Inflammatory macrophage (primary cell): ENCODE measurements around the gene MOXD1.
"Not testable (repeated sequence)": the region's sequence is repeated elsewhere in the genome, so short reads cannot be mapped to it uniquely, and the experiment has no call there.

Experiments
- DNase-seq, 2 donors: peaks; one replicate each; pipeline ENCODE4 v3.0.0-alpha.2; 2020 to 2022

The MOXD1 gene

DNA sequence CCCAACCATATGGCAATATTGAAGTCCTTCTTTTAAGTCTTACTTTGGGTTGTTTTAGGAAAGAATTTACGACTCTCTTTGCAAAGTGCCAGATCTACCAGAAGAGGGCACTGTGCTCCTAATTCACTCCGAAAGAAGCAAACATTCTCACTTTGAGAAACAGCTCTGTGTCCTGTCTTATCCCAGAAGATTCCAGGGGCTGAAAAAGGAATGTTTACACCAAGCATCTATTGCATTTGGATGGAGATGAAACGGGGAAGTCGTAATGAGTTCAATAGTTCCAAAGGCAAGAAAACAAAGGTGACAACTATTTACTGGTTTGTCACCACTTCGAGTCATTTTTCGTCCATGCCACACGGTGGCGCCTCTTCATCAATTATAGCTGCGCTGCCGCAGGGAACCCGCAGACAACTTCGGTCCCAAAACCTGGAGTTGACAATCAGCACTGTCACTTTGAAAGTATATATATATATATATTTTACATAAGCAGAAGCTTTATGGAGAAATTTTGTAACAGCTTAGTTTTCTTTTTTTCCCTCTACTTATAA lies 121.6 kb downstream of the MOXD1 start:
- peak; percentile 72 to 77 for DNase-seq

DNA sequence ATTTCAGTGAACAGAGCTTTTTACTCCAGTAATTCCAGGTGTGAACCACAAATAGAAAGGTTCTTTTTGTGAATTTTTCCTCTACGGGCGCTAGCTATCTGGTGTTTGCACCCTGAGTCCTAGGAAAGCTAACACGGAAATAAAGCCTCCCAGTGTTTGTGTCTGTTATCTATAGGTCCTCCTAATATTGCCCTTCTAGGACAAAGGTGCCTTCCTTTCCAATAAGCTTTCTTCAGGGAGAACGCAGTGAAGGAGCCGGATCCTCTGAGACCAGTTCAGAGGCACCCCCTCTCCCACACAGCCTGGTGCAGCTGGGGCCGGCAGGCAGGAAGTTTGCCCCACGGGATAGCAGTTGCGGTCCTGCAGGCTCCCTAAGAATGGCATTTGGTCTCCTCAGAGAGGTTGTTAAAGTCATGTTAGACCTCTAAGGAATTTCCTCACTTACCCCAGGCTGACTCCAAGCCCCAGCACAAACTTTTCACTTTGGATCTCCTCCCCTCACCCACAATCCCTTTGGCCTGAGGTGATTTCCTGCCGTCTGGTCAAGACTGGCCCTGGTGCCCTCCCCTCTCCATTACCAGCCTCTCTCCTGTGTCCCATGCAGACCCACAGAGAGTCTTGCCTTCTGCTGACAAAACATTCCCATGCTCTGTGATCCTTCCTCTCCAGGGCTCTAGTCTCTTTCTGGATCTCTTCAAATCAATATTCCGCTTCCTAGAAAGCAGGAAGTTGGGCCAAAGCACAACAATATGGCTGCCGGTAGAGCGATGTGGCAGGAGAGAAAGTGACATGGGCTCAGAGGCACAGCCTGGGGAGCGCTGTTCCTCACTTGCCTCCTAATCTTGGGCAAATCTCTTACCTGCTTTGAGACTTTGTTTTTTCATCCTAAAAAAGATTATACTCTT lies 126.0 kb downstream of the MOXD1 start:
- DNase-seq, result no peak

DNA sequence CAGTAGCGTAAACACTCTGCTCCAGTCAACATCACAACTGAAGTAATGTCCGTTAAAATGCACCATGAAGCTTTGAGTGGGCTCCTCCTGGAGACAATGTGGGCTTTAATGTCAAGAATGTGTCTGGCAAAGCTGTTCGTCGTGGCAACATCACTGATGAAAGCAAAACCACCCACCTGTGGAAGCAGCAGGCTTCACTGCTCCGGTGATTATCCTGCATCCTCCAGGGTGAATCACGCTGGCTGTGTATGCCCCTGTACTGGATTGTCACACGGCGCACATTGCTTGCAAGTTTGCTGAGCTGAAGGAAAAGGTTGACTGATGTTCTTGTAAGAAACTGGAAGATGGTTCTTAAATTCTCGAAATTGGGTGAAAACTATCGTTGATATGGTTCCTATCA lies 128.5 kb downstream of the MOXD1 start:
- DNase-seq, result no peak

DNA sequence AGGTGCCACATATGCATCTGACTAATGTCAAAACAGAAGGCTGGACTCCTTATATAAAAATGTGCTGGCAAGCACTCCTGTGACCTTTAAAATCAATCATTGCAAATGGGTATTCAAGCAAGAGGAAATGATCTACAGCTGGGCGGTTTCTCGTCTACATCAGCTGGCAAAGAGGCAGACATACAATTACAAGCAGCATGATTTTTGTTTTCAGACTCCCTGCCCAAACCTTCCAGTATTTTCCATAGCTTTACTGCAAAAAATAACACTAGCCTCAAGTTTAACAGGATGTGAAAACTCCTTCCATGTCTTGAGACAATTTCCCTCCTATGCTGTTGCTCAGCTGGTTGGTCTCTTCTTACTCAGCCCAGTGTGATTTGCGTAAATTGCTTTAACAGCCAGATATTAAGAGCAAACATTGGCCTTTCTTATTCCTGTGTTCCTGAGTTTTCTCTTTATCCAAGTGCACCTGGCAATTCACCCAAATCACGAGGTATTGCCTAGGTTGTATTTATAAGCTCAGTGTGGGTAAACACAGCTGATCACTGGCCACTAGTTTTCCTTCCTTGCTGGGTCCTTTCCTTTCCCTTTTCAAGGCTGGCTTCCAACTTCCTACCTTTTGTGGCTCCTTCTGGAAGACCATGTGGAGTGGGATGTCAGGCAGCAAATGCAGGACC lies 130.4 kb downstream of the MOXD1 start:
- no peak for DNase-seq

DNA sequence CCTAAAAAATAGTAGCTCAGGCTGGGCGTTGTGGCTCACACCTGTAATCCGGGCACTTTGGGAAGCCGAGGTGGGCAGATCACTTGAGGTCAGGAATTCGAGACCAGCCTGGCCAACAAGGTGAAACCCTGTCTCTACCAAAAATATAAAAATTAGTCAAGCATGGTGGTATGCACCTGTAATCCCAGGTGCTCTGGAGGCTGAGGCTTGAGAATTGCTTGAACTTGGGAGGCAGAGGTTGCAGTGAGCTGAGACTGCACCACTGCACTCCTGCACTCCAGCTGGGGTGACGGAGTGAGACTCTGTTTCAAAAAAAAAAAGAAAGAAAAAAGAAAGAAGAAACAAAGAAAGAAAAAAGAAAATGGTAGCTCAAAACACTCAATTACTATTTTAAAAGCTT lies 132.6 kb downstream of the MOXD1 start:
- not testable (repeated sequence) for DNase-seq

DNA sequence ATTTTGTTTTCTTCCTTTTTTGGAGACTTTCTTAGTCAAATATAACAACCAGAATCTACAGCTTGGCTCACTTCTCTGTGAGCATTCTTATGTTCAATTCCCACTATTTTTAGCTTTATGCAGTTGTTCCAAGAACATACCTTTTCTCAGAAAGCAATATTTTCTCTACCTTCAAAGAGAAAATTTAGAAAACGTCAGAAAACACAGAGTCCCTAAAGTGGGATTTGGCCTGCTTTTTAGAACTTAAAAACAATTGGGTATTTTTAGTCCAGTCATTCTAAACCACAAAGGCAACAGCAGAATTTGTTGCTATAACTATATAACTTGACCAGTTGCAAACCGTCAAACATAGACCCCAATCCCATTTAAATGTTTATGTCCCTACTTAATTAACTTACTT lies 133.1 kb downstream of the MOXD1 start:
- DNase-seq, result no peak

DNA sequence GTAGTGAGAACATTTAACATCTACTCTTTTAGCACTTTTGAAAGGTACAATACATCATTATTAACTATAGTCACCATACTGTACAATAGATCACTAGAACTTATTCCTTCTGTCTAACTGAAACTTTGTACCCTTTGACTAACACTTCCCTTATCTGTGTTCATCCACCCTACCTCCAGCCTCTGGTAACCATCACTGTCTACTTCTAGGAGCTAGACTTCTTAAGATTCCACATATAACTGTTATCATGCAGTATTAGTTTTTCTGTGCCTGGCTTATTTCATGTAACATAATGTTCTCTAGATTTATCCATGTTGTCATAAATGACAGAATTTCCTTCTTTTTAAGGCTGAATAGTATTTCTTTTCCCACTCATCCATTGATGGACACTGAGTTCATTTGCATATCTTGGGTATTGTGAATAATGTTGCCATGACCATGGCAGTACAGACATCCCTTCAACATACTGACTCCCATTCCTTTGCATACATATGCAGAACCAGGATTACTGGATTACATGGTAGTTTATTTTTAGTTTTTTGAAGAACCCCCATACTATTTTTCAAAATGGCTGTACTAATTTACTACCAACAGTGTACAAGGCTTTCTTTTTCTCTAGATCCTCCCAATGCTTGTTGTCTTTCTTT lies 135.7 kb downstream of the MOXD1 start:
- DNase-seq, result no peak

DNA sequence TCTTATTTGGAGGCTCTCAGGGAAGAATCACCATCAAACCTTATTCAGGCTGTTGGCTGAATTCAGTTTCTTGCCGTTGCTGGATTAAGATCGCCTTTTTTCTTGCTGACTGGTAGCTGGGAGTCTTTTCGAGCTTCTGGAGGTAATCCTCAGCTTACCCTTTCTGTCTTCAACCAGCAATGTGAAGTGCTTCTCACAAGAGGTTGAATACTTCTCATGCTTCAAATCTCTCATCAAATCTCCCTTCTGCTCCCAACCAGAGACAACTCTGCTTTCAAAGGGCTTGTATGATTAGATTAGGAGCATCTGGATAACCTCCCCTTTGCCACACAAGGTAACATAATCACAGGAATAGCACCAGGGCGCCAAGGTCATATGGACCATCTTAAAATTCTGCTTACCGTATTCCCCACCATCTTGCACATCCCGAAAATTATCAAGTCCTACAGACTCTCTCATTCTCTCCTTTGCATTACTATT lies 137.2 kb downstream of the MOXD1 start:
- DNase-seq, result no peak

DNA sequence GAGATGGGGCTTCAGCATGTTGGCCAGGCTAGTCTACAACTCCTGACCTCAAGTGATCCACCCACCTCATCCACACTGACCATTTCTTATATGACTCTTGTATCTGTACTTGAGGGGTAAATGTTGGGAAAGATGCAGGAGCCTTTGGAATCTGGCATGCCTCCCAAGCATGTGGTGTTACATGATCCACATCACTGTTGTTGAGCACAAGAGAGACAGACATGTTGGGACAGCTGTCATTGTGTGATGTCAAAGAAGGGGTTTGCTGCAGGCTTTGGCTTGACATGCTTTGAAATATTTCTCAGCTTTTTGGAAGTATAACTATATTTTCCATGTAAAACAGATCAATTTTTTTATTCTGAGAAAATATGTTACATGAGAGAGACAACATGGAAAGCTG lies 139.9 kb downstream of the MOXD1 start:
- no peak for DNase-seq

DNA sequence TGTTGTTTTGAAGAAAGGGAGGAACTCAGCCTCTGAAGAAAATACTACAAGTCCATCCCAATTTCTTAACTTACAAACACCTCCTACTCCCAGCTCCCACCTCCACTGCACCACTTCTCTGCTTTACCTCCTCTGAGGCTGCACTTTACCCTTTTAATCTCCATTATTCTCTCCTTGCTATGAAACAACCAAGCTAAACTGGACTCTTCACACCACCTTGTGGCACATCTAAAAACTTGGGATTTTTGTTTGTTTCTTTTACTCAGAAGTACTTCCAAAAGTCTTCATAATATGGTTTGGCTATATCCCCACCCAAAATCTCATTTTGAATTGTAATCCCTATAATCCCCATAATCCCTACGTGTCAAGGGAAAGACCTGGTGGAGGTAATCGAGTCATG lies 142.2 kb downstream of the MOXD1 start:
- no peak for DNase-seq

DNA sequence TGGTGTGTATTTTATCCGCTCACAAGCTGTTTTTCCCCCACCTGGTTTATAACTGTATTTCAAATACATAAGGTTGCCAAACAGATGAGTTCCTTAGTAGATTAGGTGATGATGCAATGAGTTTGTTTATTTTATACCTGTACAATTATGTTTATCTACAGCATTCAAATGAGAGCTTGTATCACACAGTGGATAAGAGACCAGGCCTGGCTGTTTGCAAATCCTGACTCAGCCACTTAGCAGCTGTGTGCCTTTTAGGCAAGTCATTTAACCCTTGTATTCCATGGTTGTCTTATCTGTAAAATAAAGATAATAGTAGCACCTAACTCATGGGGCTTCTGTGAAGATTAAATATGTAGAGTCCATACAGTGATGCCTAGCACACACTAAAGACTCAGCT lies 143.7 kb downstream of the MOXD1 start:
- DNase-seq, result no peak

DNA sequence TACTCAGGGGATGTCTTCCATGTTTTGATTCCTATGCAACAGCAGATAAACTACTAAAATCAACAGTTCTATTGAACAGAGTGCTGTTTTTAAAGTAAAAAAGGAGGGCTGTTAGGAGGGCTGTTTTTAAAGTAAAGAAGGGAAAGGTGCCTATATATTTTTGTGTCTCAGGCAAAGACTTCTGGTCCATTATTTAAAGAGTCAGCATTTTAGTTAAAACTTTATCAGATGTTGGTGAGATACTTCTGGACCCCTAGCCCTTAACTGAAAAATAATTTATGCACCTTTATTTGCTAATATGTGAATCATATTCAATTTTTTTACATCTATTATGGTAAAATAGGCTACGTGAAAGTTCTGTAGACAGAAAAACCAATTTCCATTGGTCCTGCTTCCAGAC lies 144.8 kb downstream of the MOXD1 start:
- no peak for DNase-seq

DNA sequence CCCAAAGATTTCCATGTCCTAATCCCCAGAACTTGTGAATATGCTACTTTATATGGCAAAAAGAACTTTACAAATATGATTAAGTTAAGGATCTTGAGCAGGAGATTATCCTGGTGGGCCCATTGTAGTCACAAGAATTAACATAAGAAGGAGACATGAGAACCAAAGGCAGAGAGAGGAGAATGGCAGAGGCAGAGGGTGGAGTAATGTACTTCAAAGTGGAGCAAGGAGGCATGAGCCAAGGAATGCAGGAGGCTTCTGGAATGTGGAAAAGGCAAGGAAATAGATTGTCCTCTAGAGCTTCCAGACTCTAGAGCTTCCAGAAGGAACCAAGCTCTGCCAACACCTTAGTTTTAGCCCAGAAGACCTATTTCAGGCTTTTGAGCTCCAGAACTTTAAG lies 147.4 kb downstream of the MOXD1 start:
- no peak for DNase-seq

DNA sequence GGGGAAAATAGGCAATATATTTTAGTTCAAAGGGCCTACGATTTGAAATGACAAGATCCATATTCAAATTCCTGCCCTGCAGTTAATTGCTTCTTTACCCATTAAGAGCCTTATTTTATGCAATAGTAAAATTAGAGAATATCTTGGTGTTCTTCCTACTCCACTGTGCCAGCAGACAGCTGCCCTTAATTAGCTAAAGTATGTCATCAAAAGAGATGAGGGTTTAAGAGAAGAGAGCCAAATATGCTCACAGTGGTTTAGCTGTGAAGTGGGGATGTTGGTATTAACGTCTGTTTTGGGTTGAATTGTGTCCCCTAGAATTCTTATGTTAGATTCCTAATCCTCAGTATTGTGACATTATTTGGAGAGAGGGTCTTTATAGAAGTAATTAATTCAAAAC lies 148.1 kb downstream of the MOXD1 start:
- no peak for DNase-seq

DNA sequence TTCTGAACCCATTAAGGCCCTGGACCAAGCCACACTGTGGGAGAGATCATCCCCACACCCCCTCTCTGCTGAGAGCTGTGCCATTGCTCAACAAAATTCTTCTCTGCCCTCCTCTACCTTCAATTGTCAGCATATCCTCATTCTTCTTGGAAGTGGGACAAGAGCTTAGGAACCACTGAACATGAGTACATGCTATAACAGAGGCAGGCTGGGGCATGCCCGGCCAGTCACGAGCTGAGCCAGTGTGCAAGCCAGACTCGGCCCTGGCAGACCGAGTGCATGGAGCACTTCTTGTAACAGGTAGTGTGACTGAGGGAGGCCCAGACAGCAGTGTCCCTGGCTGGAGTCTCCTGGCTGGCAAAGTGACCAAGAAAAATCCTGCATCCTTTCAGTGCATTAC lies 149.2 kb downstream of the MOXD1 start:
- DNase-seq, result no peak

DNA sequence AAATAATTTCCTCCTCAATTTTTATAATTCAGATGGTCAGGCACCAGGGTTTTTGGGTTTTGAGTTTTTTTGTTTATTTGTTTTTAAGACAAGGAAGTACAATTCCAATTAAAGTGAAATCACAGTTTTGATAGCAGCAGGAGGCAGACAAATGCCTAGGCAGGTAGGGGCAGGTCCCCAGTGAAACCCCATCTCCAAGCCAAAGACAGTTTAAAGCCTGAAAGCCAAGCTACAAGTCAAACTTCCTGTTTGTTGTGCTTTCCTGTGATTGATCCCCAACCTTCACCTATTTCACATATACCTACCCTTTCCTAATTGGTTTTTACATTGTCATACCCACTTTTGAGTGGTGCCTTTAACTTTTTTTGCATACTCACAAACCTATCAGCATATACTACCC lies 149.6 kb downstream of the MOXD1 start:
- DNase-seq, result no peak

DNA sequence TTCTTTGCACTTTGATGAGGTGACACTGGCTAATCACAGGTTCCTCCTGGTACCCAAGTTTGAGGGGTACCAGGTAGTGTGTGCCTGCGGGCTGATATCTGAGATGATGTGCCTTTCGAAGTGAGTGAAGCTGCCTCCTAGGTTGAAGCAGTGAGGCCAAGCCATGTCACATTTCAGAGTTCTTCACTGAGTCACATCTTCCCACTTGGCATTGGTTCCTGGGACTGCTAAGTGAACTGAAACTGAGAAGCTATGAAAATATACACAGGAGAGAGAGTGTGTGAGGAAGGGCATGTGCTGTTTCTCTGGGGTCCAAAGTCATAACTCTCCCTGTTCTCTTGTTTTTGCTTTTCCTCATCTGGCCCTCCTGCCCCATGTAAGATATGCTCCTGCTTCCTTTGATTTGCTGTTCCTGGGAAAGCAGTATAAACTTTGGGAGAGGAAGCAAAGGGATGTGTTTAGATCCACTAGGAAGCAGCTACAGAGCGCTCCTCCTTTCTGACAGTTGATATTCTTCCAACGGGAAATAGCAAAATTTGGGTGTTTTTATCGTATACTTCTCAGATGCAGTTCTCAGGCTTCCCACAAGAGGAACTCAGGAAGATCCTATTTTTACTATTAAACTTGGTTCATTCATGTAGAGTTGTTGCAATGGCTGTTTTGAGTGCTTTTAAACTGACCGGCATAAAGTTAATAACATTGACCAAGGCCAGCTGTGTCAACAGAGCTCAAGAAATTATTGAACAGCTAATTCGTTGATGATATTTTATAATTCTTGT lies 153.7 kb downstream of the MOXD1 start:
- no peak for DNase-seq

DNA sequence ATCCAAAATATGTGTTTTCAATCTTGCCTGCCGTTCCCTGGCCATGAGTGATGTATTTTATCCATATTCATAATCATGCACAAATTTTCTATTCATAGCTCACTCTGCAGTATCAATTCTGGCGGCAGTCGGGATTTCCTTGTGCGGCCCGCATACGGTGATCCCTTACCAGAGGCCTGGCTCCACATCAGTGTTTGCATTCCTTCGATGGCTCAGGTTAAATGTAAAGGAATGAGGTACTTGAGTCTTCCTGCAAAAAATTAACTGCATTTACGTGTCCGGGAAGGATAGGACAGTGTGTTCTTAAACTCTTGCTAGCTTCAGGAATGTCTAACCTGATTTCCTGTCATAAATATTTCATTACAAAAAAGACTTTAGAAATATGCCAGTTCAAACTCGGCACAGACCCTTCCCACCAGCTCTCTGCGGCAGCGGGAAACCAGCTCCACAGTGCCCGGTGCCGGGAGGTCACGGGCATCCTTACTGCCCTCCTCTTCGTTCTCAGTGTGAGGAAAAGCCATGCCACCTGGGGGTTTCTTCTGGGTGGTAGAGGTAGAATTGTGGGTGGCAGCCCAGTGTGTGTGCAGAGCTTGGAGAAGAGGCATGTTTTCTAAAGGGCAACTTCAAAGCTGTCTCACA lies 154.5 kb downstream of the MOXD1 start:
- no peak for DNase-seq

DNA sequence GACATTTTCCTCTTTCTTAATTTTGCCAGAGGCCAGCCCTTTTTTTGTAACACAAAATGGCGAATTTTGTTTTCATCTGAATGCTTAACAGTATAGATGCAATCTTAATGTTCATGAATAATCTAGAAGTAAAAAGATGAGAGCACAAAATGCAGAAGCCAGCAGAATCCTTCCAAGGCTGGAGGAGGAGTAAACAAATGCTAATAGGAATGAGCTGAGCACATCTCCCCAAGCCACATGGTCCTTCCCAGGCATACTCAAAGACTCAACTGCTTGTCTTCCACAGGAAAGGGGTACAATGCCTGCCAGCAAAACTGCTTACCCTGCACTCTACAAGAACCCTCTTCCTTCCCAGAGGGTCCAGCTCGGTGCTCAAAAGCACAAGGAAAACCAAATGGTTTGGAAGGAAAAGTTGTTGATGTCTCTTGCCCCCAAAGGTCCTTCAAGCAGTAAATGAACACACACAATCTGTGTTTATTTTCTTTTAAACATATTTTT lies 155.1 kb downstream of the MOXD1 start:
- no peak for DNase-seq
